ENCODE results near the gene FTCDNL1.

Gene FTCDNL1

DNA sequence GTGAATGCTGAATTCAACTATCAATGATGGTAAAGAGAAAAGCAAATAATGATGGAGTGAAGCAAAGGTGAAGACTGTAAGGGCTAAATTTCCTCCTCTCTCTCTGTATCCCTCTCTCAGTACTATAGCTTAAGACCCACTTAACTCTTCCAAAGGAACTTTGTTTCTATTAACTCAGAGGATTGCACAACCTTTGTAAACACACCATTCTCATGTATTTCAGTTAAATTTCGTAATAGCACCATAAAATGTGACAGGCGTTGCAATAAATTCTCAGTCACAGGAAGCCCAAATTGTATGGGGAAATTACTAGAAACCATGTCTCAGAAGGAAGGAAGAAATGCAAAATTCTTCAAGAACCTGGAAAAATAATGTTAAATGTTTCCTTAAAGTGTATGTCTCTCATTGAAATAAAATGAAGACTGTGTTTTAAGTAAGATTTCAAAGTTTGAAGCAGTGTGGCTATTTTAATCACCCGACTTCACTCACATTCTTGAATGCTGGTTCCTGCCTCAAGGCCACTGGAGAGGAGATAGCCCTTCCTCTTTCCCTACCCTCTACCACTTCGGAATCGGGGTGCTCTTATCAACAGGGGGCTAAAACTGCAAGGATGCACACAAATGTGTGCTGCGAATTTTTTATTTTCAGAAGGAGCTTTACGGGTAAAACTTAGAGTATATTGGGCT lies 112.1 kb downstream of the FTCDNL1 start:
- DNase-seq: no peak

DNA sequence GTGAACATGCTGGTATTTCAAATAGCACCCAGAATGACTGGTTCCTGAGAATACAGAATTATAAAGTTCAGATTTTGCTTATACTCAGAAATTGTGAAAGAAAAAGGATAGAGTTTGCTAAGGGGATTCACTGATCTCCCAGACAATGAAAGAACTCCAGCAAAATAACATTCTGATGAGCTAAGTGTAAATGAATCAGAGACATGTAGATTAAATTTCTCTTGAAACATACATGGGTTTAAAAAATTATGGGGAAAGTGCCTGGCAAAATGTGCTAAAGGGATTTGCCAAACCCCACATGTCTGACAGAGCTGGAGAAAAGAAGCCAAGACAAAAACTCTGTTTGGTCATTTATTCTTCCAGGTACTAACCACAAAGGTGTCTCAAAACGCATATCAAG lies 116.3 kb downstream of the FTCDNL1 start:
- DNase-seq: no peak

DNA sequence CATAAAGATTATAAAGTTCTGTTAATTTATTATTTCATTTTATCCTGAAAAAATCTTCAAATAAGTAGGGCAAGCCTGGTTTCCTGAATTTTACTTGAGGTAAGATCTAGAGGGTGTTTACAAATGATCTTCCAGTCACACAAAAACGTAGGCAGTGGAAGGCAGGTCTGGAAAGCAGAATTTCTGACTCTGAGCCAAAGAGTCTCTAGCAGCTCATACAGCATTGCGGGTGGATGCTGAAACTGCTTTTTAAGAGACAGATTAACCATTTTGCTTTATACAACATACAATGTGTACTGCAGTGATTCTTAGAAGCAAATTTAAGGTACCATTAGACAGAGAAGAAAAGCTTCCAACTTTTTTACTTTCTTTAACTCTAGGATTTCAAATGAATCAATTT lies 117.0 kb downstream of the FTCDNL1 start:
- DNase-seq: no peak

DNA sequence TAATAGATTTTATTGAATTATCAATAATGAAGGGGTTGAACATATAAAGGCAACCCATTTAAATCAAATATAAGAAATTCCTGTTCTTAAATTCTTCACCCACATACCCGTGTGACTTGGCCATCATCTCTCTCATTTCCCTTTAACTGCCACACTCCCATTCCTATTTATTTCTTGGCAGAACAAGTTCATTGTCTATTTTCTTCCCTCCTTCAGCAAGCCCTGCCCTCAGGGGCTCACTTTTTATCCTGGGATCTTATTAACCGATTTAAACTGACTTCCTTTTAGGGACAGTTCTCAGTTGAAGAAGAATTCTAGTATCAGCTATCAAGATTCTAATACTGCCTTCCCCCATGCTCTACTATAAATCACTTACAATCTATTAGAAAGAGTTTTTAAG lies 123.2 kb downstream of the FTCDNL1 start:
- no peak for DNase-seq

DNA sequence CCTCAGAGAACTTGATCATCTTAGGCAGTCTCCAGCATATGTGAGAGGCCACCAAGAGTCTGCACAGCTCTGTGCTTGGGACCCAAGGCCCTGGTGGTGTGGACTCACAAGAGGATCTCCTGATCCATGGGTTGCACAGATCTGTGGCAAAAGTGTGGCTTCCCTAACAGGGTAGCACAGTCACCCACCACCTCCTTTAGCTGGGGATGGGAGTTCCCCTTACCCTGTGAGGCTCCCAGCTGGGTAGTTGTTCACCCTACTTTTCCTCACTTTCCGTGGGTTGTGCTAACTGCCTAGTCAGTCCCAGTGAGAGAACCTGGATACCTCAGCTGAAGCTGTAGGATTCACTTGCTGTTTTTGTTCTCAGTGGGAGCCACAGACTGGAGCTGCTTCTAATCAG lies 123.7 kb downstream of the FTCDNL1 start:
- no peak for DNase-seq

DNA sequence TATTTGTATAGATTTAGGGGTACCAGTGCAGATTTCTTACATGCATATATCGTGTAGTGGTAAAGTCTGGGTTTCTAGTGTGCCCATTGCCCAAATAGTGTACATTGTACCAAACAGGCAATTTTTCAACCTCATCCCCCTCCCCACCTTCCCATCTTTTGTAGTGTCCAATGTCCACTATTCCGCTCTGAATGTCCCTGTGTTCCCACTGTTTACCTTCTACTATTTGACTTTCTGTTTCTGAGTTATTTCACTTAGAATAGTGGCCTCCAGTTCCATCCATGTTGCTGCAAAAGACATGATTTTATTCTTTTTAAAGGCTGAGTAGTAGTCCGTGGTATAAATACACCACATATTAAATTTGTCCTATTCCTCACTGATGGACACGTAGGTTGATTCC lies 132.9 kb downstream of the FTCDNL1 start:
- DNase-seq: no peak

DNA sequence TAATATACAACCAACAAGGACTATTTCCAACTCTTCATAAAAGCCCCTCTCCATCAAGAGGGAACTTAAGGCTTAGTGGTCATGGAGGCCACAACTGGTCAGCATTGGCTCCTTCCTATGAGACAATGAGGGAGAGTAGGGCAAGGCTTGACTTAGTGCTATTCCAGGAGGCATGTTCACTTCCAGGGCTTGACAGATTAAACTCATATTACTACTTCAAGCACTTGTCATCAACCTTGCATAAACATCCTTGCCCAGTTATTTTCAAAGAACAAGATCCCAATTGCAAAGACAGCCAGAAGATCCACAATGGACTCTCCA lies 133.4 kb downstream of the FTCDNL1 start:
- no peak for DNase-seq

DNA sequence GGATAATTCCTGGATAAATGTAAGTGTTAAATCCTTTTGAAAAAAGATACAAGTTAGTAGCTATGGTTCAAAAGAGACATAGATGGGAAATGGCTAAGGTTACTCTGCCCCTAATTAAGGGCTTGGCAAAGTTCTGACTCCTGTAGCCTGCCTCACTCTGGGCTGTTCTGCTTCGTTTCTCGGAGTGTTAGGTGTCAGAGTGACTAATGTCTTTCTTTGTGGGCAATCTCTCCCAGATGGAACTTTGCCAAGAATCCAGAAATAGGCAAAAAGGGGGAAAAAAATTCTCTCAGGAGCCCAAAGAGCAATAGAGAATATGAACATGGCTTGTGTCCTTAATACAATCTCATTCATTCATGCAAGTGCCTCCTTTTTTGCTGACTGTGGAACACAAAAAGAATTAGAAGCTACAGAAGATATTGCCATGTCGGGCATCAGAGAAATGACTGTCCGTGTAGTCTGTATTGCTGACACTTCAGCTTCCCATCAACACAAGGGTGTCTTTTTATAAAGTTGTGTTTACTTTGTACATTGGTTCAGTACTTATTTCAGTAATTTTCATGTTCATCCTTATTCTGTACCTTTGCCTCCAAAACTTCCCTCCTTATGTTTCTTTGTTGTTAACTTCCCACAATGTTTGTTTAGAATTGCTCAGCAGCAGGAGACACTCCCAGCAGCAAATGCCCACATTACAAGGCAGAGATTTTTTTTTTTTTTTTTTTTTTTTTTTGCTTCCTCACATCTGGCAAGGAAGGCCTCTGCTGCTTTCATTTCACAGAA lies 134.0 kb downstream of the FTCDNL1 start:
- DNase-seq: peak; percentile 86

DNA sequence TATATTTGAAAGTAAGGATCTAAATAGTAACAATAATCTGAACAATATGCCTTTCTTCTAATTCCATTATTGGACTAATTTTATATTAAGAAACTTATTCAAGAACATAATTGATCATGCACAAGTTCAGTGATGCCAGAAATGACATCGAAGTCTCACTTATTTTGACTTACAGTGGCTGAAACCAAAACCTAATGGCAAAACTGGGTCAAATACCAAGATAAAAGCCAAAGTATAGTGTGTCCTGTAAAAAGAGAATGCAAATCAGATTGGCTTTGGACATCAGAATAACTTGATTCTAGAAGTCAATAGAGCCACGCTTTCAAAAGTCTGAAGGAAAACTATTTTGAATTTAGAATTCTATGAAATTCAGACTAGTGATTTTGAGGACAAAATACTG lies 137.2 kb downstream of the FTCDNL1 start:
- no peak for DNase-seq

DNA sequence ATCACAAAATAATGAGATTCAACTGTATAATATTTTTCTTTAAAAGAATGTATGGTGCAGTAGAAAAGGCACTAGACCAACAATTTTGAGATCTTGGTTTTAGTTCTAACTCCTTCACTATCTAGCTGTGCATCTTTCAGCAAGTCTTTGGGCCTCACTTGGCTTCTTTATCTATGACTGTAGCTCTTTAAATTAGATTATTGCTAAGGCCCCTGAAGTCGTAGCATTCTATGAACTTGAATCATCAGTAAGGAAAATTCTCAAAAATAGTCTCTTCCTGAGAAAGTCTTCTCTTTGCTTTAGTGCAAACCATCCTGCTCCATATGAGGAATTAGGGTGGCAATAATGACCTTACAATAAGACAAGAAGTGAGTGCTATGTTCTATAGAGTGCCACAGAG lies 140.4 kb downstream of the FTCDNL1 start:
- no peak for DNase-seq
